Fibroblast of pulmonary artery (primary cell): Measurements from ENCODE around the gene UHRF1.
A peak's percentile ranks its signal among the peaks of the same experiment; 100 is the strongest.

ENCODE experiments used
- DNase-seq: peaks from one replicate; pipeline ENCODE4 v3.0.0-alpha.2; 2010; ENCODE audit warnings: low read depth
- H3K4me3 ChIP-seq: replicated peaks from 2 replicates; pipeline ENCODE4 v1.5.1; 2011; ENCODE audit warnings: low read depth, mild to moderate bottlenecking, control low read depth, low read length, moderate library complexity
- TF ChIP-seq, protein P1 (sequence below): IDR thresholded peaks from 2 replicates; pipeline ENCODE4 v1.5.1; 2011; ENCODE audit warnings: mild to moderate bottlenecking, control low read depth, low read length, inconsistent platforms; ENCODE audit errors: missing control alignments

Gene UHRF1

DNA sequence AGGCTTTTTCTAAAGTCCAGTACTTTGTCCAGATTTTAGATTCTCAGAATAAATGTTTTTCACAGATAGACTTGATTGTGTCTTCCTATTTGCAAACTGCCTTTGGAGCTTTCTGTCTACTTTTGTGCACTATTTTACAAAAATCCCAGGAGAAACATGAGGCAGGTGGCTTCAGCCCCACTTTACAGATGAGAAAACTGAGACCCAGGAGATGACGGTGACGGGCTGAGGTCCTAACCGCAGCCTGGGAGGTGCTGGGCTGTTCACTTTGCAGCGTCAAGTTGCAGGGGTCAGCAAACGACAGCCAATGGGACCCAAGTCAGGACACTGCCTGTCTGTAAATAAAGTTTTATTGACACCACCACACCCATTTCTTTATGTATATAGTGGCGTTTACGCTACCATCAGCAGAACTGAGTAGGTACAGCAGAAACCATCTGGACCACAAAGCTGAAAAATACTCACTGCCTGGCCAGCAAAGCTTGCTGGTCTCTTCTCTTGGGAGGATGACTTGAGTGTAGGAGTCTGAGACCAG, 52.9 kb downstream of the UHRF1 start:
- TF ChIP-seq, protein P1, sequence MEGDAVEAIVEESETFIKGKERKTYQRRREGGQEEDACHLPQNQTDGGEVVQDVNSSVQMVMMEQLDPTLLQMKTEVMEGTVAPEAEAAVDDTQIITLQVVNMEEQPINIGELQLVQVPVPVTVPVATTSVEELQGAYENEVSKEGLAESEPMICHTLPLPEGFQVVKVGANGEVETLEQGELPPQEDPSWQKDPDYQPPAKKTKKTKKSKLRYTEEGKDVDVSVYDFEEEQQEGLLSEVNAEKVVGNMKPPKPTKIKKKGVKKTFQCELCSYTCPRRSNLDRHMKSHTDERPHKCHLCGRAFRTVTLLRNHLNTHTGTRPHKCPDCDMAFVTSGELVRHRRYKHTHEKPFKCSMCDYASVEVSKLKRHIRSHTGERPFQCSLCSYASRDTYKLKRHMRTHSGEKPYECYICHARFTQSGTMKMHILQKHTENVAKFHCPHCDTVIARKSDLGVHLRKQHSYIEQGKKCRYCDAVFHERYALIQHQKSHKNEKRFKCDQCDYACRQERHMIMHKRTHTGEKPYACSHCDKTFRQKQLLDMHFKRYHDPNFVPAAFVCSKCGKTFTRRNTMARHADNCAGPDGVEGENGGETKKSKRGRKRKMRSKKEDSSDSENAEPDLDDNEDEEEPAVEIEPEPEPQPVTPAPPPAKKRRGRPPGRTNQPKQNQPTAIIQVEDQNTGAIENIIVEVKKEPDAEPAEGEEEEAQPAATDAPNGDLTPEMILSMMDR, result no peak

DNA sequence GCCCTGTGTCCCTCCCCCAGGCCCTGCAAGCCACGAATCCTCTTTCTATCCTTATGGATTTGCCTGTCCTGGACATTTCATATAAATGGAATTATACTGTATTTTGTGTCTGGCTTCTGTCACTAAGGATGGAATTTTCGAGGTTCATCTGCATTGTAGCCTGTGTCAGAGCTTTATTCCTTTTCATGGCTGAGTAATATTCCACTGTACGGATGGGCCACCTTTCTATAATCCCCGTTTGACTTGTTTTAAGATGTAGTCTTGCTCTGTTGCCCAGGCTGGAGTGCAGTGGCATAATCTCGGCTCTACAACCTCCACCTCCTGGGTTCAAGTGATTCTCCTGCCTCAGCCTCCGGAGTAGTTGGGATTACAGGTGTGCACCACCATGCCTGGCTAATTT, 55.8 kb downstream of the UHRF1 start:
- H3K4me3 ChIP-seq, result no peak overlapping the region
- TF ChIP-seq, protein P1, result no peak
- DNase-seq, result no peak

More for the DNA sequence above, 52.9 kb downstream of the UHRF1 start:
- no peak overlapping the region for H3K4me3 ChIP-seq
- no peak for DNase-seq

- H3K4me3 ChIP-seq, result no peak overlapping the region
- DNase-seq, result no peak
- TF ChIP-seq, protein P1, result no peak
Measured at GRCh38 chr19:4966591-4966990, 57.3 kb downstream of the UHRF1 start.

- peak overlapping the region; percentile 50 for H3K4me3 ChIP-seq
- TF ChIP-seq, protein P1, result no peak
- no peak for DNase-seq
Measured at GRCh38 chr19:4967738-4968461, 58.6 kb downstream of the UHRF1 start.

DNA sequence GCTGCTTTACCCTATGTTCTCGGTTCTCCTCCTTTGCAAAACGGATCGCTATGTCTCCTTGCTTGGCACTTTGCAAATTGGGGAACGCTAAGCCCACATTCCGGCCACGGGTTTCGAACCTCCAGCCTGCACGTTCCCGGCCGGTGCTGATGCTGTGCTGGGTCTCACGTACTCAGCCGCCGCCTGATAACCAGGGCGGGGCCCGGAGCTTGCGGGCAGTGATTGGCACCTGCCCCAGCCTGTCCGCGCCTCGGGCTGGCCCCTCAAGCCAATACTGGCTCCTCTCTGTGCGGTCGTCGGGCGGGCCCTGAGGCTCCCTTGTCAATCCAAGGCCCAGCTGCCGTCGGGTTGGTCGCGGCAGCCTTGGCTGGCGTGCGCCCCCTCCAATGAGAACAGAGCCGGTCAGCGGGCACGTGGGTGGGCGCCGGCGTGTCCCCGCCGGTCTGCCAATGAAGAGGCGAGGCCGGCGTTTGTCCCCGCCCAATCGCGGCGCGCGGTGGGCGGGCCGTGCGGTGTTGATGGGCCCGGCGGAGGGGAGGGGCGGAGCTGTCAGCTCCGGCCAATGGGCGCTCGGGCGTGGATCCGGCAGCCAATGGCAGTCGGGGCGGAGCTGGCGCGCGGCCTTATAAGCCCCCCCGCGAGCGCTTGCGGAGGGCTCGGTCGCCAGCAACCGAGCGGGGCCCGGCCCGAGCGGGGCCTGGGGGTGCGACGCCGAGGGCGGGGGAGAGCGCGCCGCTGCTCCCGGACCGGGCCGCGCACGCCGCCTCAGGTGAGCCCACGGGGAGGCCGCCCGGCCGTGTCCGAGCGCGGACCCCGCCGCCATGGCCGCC, 59.4 kb downstream of the UHRF1 start, which contains the start of gene KDM4B:
TSS of gene KDM4B (plus strand) at position 652 of the 830 bp plus-strand sequence. CDS start 63,778 bp downstream, outside the sequence.
- H3K4me3 ChIP-seq, result peak within 1 kb of the TSS; percentile 78
- DNase-seq, result peak; percentile 100
- TF ChIP-seq, protein P1, result no peak

DNA sequence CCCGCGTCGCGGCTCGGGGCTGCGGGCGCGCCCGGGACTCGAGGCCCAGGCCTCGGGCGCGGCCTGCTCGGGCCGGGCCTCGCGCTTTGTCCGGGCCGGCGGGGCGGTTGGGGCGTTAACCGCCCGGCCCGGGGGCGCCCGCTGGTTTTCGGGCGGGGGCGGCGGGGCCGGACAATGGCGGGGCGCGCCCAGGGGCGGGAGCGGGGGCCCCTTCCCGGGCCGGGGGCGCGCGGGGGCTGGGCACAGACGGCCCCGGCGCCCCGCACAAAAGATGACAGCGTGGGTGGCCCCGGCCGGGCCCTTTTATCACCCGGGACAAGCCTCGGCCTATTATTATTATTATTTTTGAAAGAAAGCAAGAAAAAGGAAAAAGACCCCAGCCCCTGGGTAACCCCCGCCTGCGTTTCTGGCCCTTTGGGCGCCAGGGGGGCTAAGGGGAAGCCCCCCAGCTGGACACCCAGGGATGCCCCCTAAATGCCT, 60.0 kb downstream of the UHRF1 start:
- H3K4me3 ChIP-seq, result peak overlapping the region; percentile 78
- no peak for DNase-seq
- TF ChIP-seq, protein P1, result no peak
